Dendritic cell treated with granulocyte-macrophage colony-stimulating factor and Interleukin-4, amounts not matched to agents 40 ng/mL and 50 ng/mL, for 4 days (primary cell): ENCODE measurements around the gene NAA50.

Experiments used
- H3K27ac Mint-ChIP-seq: one replicate; pipeline ENCODE4 v1.8.0; 2022; ENCODE audit warnings: mild to moderate bottlenecking, mixed read lengths
- H3K27me3 Mint-ChIP-seq: one replicate; pipeline ENCODE4 v1.8.0; 2022; ENCODE audit warnings: mild to moderate bottlenecking, mixed read lengths
- H3K36me3 Mint-ChIP-seq: one replicate; pipeline ENCODE4 v1.8.0; 2022; ENCODE audit warnings: low read depth, mixed read lengths
- H3K4me1 Mint-ChIP-seq: one replicate; pipeline ENCODE4 v1.8.0; 2022; ENCODE audit warnings: low read depth, mixed read lengths
- H3K4me3 Mint-ChIP-seq: one replicate; pipeline ENCODE4 v1.8.0; 2022; ENCODE audit warnings: mild to moderate bottlenecking, moderate library complexity, mixed read lengths
- H3K9me3 Mint-ChIP-seq: one replicate; pipeline ENCODE4 v1.8.0; 2022; ENCODE audit warnings: mixed read lengths
- intact Hi-C: fragments of 100-400 bp; cut with micrococcal nuclease; formaldehyde crosslinking; loops from one replicate; pipeline ENCODE4 v1.15.0; 2022

NAA50 gene

DNA sequence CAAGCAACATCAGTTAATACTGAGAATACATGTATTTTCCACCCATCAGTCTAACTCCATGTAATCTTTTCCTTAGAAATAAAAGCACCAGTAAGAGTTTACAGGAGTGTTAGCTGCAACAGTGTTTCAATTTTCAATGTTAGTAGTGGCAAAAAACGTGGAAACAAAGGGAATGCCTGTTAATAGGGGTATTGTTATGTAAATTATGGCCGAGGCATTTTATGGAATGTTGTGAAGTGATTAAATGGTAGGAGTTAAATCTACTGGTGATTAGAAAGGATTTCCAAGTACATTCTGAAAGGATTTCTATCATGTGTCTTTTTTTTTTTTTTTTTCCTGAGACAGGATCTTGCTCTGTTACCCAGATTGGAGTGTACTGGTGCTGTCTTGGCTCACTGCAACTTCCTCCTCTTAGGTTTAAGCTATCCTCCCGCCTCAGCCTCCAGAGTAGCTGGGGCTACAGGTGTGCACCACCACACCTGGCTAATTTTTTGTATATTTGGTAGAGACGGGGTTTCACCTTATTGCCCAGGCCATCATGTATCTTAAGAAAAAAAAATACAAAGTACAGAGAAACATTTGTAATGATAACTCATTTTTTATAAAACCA is 7.4 kb upstream of the NAA50 start:
- H3K9me3 Mint-ChIP-seq: peaks cover 6% of the 10 kb centered on the region
- H3K4me3 Mint-ChIP-seq: no peak overlapping the region
- H3K27ac Mint-ChIP-seq: peak overlapping the region; percentile 70
- peaks cover 45% of the 10 kb centered on the region for H3K4me1 Mint-ChIP-seq
- H3K27me3 Mint-ChIP-seq: no peaks in the 10 kb centered on the region
- peaks cover 25% of the 10 kb centered on the region for H3K36me3 Mint-ChIP-seq
- intact Hi-C loops: no loop called here

DNA sequence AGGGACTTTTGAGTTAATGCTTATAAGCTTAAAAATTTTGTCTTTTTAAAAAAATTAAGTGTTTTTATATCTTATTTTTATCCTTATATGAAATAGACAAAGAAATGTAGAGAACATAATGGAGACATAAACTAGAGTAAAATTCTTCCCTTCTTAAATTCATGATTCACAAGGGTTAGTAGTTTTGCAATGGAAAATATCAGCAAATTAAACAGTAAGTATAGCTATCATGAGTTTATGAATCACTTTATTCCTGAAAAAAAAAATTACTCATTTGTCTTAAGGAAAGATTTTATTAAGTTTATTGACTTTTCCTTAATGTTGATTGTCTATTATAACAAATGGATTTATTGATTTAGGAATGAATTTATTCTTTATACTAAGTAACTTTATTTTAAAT is 5.1 kb upstream of the NAA50 start:
- Mint-ChIP-seq H3K36me3 (peaks cover 26% of the 10 kb centered on the region), H3K9me3 (no peaks in the 10 kb centered on the region), H3K27me3 (no peaks in the 10 kb centered on the region), H3K4me3 (no peak overlapping the region), H3K4me1 (peaks cover 50% of the 10 kb centered on the region), H3K27ac (no peak overlapping the region)
- intact Hi-C loops: no loop called here

DNA sequence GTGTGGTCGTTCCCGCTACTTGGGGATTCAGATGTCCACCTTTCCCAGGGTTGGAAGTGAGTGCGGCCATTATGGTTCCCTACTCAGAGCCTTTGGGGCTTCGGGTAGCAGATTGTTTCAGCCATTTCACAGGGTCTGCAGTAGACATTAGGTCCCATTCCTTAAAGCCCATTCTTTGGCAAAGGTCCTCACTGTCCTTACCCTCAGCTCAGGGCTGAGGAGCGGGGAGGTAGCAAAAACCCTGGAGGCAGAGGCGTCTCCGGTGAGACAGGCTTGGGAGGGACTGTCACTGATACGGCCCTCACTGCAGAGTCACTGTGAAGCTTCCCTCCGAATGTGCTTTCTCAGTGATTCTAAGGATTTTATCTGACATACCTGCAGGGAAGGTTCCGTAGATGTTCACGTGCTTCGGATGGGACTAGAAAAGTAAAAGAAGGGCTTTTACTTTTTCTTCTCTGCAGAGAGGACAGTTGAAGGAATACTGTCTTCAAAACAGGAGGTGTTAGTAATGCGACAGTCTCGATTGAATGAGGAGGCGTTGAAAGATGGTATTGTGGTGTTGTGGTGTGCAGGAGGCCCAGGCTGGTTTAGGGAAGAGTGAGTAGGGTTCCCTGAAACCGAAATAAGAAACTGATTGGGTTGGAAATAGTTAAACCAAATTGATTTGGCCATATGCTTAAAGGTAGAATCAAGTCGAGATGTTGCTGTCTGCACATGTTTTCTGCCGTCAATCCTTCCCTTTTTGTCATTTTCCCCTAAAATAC is 1.4 kb upstream of the NAA50 start:
- Mint-ChIP-seq H3K4me1 (peaks cover 52% of the 10 kb centered on the region), H3K27me3 (no peaks in the 10 kb centered on the region), H3K9me3 (no peaks in the 10 kb centered on the region), H3K36me3 (peaks cover 27% of the 10 kb centered on the region), H3K27ac (peak overlapping the region; percentile 100), H3K4me3 (peak overlapping the region; percentile 85)
- intact Hi-C loops: loop anchor here (2.0 to 10.0 kb wide), 3 partner anchors 309 to 1397 kb away; partner anchors contain the start of genes CCDC191, QTRT2 and ZBTB20

DNA sequence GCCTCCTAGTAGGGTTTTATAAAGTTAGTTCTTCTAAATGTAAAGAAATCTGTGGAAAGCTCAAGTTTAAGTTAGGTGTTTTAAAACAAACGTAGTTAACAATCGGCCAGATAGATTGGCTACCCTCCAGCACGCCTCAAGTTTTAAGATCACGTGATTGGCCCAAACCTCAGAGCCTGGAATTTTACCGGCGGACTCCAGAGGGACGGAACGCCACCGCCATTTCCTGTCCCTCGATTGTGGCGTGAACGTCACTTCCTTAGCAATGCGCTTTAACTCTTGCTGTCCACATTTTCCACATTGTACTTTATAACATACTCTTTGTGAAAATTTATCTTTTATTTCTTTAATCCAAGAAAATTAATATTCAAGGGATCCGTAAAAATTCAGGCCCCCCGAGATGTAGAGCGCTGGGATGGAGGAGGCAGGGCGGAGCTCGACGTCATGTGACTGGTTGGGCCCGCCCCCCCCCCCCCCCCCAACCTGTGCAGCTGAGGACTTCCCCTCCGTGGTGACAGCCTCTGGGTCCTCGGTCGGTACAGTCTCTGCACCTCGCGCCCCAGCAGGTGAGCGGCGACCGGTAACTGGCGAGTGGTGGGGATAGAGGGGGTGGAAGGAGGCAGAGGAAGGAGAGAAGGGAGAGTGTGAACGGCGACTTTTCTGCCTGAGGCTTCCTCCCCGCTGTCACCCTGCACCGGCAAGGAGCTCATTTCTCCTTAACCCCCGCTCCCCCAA is 666 bp upstream of the NAA50 start, which contains the start of gene ATP6V1A:
Gene ATP6V1A (plus strand): TSS at position 488 of the 735 bp plus-strand sequence. CDS start 31,719 bp downstream, outside the sequence.
- peaks cover 27% of the 10 kb centered on the region for H3K36me3 Mint-ChIP-seq

DNA sequence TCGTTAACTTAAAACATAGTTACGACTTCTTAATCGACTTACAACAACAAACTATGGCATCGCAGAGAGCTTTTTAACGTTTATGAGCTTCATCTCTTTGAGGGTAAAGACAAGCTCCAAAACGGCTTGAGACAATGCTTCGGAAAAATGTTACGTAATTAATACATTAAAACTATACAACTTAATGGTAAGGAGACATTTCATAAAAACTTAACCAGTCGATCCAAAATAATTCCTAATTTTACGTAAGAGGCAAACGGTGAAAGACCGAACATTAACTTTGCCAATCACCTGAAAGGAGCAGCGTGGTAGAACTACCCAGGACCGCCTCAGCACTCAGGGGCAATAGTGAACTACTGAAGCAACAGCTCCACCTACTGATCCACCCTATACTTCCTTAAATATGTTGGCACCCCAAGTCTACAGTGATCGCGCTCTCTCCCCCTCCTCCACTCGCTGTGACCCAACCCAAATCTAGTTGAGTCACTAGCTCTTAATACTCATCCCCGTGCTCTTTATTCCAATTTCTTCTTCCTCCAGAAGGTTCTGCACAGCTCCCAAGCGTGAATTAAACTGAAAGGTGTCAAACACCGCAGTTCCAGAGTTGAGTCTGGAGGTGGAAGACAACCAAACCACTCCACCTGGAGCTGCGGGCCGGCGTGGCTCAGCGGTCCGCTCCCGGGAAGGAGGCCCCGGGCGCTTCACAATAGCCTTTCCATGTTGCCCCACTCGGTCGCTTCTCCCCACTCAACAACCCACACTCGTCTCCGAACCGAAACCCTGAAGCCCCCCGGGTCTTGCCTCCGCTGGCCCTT is 901 bp downstream of the NAA50 start:
- no peaks in the 10 kb centered on the region for H3K27me3 Mint-ChIP-seq
- peaks cover 27% of the 10 kb centered on the region for H3K36me3 Mint-ChIP-seq
- H3K27ac Mint-ChIP-seq: peak overlapping the region; percentile 100
- H3K4me1 Mint-ChIP-seq: peaks cover 56% of the 10 kb centered on the region
- peak overlapping the region; percentile 85 for H3K4me3 Mint-ChIP-seq
- intact Hi-C loops: loop anchor here (1.0 to 10.0 kb wide), 5 partner anchors 8 to 1400 kb away; partner anchors contain the start of gene ZBTB20
- H3K9me3 Mint-ChIP-seq: no peaks in the 10 kb centered on the region

More for the DNA sequence above, 666 bp upstream of the NAA50 start, which contains the start of gene ATP6V1A:
- intact Hi-C loops: loop anchor here (1.0 to 10.0 kb wide), 4 partner anchors 50 to 1398 kb away; partner anchors contain the start of genes CCDC191, QTRT2, USF3 and ZBTB20
- Mint-ChIP-seq H3K4me3 (peak within 1 kb of the TSS; percentile 85), H3K4me1 (peaks cover 54% of the 10 kb centered on the region), H3K27me3 (no peaks in the 10 kb centered on the region), H3K27ac (peak within 1 kb of the TSS; percentile 100), H3K9me3 (no peaks in the 10 kb centered on the region)

DNA sequence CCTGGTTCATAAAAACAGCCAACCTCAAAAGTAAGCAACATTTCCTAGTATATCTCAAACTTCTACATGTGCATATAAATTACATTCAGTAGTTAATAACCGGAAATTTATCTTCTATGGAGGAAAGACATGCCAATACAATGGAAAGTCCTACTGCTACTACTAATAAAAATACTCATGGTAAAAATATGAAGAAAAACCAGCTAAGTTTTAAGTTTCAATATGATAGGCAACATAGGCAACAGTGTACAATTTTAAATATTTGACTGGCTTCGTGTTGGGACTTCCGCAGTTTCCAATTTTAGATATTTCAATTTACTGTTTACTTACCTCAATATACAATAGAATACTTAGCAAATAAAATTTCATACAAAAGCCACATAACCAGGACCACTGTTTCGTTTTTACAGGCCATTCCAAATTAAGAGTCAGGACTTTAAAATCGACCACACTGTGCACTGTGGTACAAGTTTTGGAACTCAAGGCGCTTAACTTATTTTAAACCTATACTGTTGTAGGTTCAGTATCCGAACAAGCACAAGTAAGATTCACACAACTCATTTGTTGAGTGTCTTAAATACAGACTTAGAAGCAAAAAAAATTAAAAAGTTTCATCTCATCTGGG is 2.9 kb downstream of the NAA50 start:
- H3K36me3 Mint-ChIP-seq: peaks cover 27% of the 10 kb centered on the region
- no peaks in the 10 kb centered on the region for H3K9me3 Mint-ChIP-seq
- H3K4me3 Mint-ChIP-seq: no peak overlapping the region
- no peak overlapping the region for H3K27ac Mint-ChIP-seq
- intact Hi-C loops: loop anchor here (10.0 kb wide), 1 partner anchor 1402 kb away; the partner anchor contains the start of gene ZBTB20
- H3K27me3 Mint-ChIP-seq: no peaks in the 10 kb centered on the region
- H3K4me1 Mint-ChIP-seq: peaks cover 39% of the 10 kb centered on the region

DNA sequence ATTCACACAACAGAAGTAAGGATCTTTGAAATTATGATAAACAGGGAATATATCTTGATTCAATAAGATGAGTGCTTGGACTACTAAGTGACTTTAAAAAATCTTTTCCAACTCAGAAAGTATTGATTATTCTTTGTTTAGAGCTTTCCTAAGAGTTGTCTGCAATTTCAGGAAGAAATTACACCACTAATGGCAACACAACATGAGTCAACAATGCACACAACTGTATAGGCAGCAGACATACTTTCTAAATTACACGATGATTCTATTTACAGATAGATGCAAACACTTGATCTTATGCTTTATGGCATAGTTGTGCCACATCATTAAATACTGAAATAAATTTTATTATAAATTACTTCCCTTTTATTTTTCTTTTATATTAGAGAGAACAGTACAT is 4.4 kb downstream of the NAA50 start:
- intact Hi-C loops: loop anchor here (10.0 kb wide), 1 partner anchor 1403 kb away; the partner anchor contains the start of gene ZBTB20
- H3K4me3 Mint-ChIP-seq: no peak overlapping the region
- peaks cover 16% of the 10 kb centered on the region for H3K36me3 Mint-ChIP-seq
- no peaks in the 10 kb centered on the region for H3K9me3 Mint-ChIP-seq
- H3K27ac Mint-ChIP-seq: no peak overlapping the region
- peaks cover 41% of the 10 kb centered on the region for H3K4me1 Mint-ChIP-seq
- H3K27me3 Mint-ChIP-seq: no peaks in the 10 kb centered on the region

DNA sequence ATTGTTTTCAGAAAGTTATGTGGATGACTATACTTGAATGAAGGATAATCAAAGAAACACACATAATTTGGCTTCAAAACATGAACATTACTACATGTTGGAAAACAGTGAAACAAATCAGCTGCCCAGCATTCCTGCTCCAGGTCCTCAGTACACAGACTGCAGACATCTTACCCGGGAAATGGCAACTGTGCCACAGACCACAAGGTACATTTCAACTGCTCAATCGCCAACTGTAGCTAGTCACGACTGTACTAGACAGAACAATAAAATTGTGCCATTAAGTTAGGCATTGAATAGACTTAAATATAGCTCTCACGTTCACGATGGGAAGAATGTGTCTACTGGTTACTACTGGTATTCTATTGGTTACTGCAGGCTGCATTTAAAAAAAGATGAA is 5.0 kb downstream of the NAA50 start:
- H3K4me1 Mint-ChIP-seq: peaks cover 40% of the 10 kb centered on the region
- H3K36me3 Mint-ChIP-seq: peaks cover 11% of the 10 kb centered on the region
- no peak overlapping the region for H3K4me3 Mint-ChIP-seq
- intact Hi-C loops: loop anchor here (10.0 kb wide), 1 partner anchor 1404 kb away; the partner anchor contains the start of gene ZBTB20
- H3K9me3 Mint-ChIP-seq: no peaks in the 10 kb centered on the region
- H3K27ac Mint-ChIP-seq: no peak overlapping the region
- no peaks in the 10 kb centered on the region for H3K27me3 Mint-ChIP-seq

DNA sequence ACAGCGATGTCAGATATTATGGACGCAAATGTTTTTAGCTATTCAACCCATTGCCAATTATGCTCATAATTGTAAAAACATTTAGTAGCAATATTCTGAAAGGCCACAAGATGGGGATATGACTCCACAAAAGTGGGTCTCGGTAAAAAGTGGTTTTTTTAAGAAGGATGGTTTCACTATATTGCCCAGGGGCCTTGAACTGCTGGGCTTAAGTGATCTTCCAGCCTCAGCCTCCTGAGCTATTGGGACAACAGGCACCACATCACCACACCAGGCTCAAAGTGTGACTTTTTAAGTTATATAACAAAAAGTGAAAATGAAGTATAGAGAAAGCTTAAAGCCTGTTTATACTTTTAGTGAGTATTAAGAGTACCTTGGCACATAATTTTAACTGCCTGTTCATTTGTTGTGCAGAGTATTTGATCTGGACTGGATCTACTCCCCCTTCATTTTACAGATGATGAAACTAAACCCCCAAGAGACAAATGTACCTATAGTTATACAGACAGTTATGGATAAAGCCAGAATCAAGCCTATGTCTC is 9.4 kb downstream of the NAA50 start:
- Mint-ChIP-seq H3K4me1 (peaks cover 25% of the 10 kb centered on the region), H3K27ac (no peak overlapping the region), H3K9me3 (no peaks in the 10 kb centered on the region), H3K4me3 (peak overlapping the region; percentile 17), H3K36me3 (peaks cover 6% of the 10 kb centered on the region), H3K27me3 (no peaks in the 10 kb centered on the region)
- intact Hi-C loops: loop anchor here (1.0 to 5.0 kb wide), 3 partner anchors 9 to 421 kb away; partner anchors contain the start of gene GRAMD1C

DNA sequence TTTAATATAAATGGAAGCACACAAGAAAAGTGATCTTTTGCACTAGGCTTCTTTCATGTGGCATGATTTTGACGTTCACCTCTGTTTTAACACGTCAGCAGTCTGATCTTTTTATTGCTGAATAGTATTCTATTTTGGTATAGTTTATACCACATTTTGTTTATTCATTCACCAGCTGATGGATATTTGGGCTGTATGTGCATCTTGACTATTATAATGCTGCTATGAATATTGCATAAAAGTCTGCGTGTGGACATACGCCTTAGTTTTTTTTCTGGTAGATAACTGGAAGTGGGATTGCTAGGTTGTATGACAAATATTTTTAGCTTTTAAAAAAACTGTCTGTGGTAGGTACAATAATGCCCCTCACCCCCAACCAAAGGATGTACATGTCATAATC is 14.4 kb downstream of the NAA50 start:
- Mint-ChIP-seq H3K36me3 (peaks cover 34% of the 10 kb centered on the region), H3K9me3 (no peaks in the 10 kb centered on the region), H3K4me1 (peaks cover 11% of the 10 kb centered on the region), H3K27me3 (no peaks in the 10 kb centered on the region), H3K27ac (no peak overlapping the region), H3K4me3 (no peak overlapping the region)
- intact Hi-C loops: no loop called here

DNA sequence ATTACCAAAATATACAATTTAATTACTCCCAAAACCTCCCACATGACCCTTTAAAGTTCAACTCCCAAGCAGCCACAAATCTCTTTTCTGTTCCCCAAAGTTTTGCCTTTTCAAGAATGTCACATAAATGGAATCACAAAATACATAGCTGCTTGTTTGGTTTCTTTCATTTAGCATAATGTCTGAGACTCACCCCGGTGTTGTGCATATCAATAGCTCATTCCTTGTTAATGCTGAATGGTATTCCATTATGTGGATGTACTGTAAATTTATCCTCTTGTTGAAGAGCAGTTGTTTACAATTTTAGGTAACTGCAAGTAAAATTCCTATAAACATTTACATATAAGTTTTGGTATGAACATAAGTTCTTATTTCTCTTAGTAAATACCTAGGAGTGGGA is 15.5 kb downstream of the NAA50 start:
- intact Hi-C loops: no loop called here
- H3K27me3 Mint-ChIP-seq: no peaks in the 10 kb centered on the region
- H3K36me3 Mint-ChIP-seq: peaks cover 42% of the 10 kb centered on the region
- peaks cover 7% of the 10 kb centered on the region for H3K4me1 Mint-ChIP-seq
- H3K4me3 Mint-ChIP-seq: no peak overlapping the region
- no peak overlapping the region for H3K27ac Mint-ChIP-seq
- no peaks in the 10 kb centered on the region for H3K9me3 Mint-ChIP-seq

DNA sequence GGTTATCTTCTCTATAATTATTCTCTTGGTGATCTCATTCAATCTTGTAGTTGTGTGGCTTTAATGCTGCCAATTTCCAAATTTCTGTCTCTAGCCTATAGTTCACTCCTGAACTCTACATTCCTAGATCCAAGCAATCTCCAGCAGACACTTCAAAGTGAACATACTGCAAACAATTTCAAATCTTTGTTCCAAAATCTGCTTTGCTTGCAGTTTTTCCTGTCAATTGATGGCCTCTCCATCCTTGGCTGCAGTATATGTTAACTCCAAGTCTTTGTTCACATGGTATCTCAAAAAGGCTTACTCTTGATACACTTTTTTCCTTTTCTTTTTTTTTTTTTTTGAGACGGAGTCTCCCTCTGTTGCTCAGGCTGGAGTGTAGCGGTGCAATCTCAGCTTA is 17.4 kb downstream of the NAA50 start:
- H3K9me3 Mint-ChIP-seq: no peaks in the 10 kb centered on the region
- peaks cover 42% of the 10 kb centered on the region for H3K36me3 Mint-ChIP-seq
- H3K27ac Mint-ChIP-seq: no peak overlapping the region
- no peak overlapping the region for H3K4me3 Mint-ChIP-seq
- H3K4me1 Mint-ChIP-seq: peaks cover 7% of the 10 kb centered on the region
- intact Hi-C loops: no loop called here
- H3K27me3 Mint-ChIP-seq: no peaks in the 10 kb centered on the region
